ENCODE results near the gene CCDC146. TPM values are rescaled to one million over a fixed set of nuclear protein-coding genes. Genes with fewer than 3 reads are reported as not detected.
"Not testable (repeated sequence)": the region's sequence is repeated elsewhere in the genome, so short reads cannot be mapped to it uniquely, and the experiment has no call there.

The CCDC146 gene
- total and polyA plus RNA-seq, 10 of the 15 experiments (the other 5 are each of a cell fraction or from before 2014, with no cell fraction given) = 0.28 to 5.3 (median 1.3) TPM

DNA sequence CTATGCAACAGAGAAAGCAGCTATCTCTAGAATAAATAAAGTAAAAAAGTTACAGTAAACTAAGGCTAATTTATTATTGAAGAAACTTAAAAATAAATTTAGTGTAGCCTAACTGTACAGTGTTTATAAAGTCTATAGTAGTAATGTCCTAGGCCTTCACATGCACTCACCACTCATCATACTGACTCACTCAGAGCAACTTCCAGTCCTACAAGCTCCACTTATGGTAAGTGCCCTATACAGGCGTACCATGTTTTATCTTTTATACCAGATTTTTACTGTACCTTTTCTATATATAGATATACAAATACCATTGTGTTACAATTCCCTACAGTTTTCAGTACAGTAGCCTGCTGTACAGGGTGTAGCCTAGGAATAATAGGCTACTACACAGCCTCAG is 40.2 kb upstream of the CCDC146 start:
- H2AFZ ChIP-seq (ENCODE audit: control insufficient read depth, low read depth, low read length); CTCF ChIA-PET; in situ Hi-C loops (cut with MboI); SMC1A ChIA-PET (ENCODE audit: uncharacterized antibody, unreplicated experiment); intact Hi-C loops (cut with micrococcal nuclease; ENCODE audit: unreplicated experiment); H3K27me3 ChIP-seq (replicated peaks in 1 of 2; ENCODE audit: control insufficient read depth in 2 of 2, insufficient read depth in 2 of 2, low read length in 1 of 2); H3K9me3 ChIP-seq (replicated peaks; ENCODE audit: control insufficient read depth, insufficient read depth, low read length); H3K4me1 ChIP-seq (ENCODE audit: control insufficient read depth, insufficient read depth, low read length); H3K36me3 ChIP-seq (ENCODE audit: control insufficient read depth in 2 of 2, insufficient read depth in 2 of 2, low read length in 1 of 2); H4K20me1 ChIP-seq (ENCODE audit: control insufficient read depth, insufficient read depth); H3K9ac ChIP-seq (ENCODE audit: control insufficient read depth, insufficient read depth, low read length); BruUV-seq (replicated peaks); H3K79me2 ChIP-seq (ENCODE audit: control insufficient read depth, insufficient read depth, low read length); RAD21 ChIA-PET (ENCODE audit: unreplicated experiment); POLR2A ChIA-PET; H3K4me2 ChIP-seq (ENCODE audit: control insufficient read depth, insufficient read depth); FAIRE-seq; ATAC-seq; H3K27ac ChIP-seq (ENCODE audit: control insufficient read depth, insufficient read depth); H3K4me3 ChIP-seq; DNase-seq (ENCODE audit: low read depth, low spot score): not testable (repeated sequence)
- WGBS (ENCODE audit: insufficient coverage, insufficient replicate concordance, low lambda C conversion rate, missing lambda C conversion rate) = 100% methylated on average over 1 of the region's 1 CpG

DNA sequence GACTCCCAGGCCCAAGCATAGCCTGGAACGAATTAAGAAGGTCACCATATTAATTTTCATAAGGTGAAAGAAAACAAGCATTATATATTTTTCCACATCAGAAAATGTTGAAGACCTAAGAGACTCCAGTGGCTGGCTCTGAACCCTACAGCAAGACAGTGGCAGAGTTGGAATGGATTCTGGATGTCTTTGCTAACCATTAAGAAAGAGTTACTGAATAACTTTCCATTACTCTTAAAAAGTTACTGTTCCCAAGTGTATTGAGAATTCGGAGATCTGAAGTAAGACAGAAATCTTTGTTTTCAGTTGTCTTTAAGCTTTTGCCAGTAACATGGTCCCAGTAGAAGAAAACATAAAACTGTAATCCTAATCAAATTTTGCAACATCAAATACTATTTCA is 30.1 kb upstream of the CCDC146 start:
- ATAC-seq; H3K27me3 ChIP-seq (replicated peaks in 1 of 2; ENCODE audit: control insufficient read depth in 2 of 2, insufficient read depth in 2 of 2, low read length in 1 of 2); H3K4me3 ChIP-seq; H2AFZ ChIP-seq (ENCODE audit: control insufficient read depth, low read depth, low read length); BruUV-seq (replicated peaks); H3K36me3 ChIP-seq (ENCODE audit: control insufficient read depth in 2 of 2, insufficient read depth in 2 of 2, low read length in 1 of 2); CTCF ChIA-PET; in situ Hi-C loops (cut with MboI); SMC1A ChIA-PET (ENCODE audit: uncharacterized antibody, unreplicated experiment); RAD21 ChIA-PET (ENCODE audit: unreplicated experiment); DNase-seq (ENCODE audit: low read depth, low spot score); H3K4me2 ChIP-seq (ENCODE audit: control insufficient read depth, insufficient read depth); H3K4me1 ChIP-seq (ENCODE audit: control insufficient read depth, insufficient read depth, low read length); H3K27ac ChIP-seq (ENCODE audit: control insufficient read depth, insufficient read depth); H3K9me3 ChIP-seq (replicated peaks; ENCODE audit: control insufficient read depth, insufficient read depth, low read length); H3K9ac ChIP-seq (ENCODE audit: control insufficient read depth, insufficient read depth, low read length); FAIRE-seq; POLR2A ChIA-PET; intact Hi-C loops (cut with micrococcal nuclease; ENCODE audit: unreplicated experiment); H3K79me2 ChIP-seq (ENCODE audit: control insufficient read depth, insufficient read depth, low read length); H4K20me1 ChIP-seq (ENCODE audit: control insufficient read depth, insufficient read depth): not testable (repeated sequence)
- 77% methylated on average over 2 of the region's 2 CpGs for WGBS (ENCODE audit: insufficient coverage, insufficient replicate concordance, low lambda C conversion rate, missing lambda C conversion rate)

DNA sequence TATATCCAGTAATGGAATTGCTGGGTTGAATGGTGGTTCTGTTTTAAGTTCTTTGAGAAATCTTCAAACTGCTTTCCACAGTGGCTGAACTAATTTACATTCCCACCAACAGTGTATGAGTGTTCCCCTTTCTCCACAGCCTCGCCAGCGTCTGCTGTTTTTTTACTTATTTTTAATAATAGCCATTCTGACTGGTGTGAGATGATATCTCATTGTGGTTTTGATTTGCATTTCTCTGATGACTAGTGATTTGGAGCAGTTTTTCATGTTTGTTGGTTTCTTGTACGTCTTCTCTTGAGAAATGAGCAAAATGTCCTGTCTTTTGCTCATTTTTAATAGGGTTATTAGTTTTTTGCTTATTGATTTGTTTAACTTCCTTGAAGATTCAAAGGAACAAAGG is 21.9 kb upstream of the CCDC146 start:
- intact Hi-C loops (cut with micrococcal nuclease; ENCODE audit: unreplicated experiment); H3K4me3 ChIP-seq; H3K4me1 ChIP-seq (ENCODE audit: control insufficient read depth, insufficient read depth, low read length); BruUV-seq (replicated peaks); DNase-seq (ENCODE audit: low read depth, low spot score); H3K36me3 ChIP-seq (ENCODE audit: control insufficient read depth in 2 of 2, insufficient read depth in 2 of 2, low read length in 1 of 2); POLR2A ChIA-PET; H3K9ac ChIP-seq (ENCODE audit: control insufficient read depth, insufficient read depth, low read length); H2AFZ ChIP-seq (ENCODE audit: control insufficient read depth, low read depth, low read length); SMC1A ChIA-PET (ENCODE audit: uncharacterized antibody, unreplicated experiment); H3K4me2 ChIP-seq (ENCODE audit: control insufficient read depth, insufficient read depth); H3K27ac ChIP-seq (ENCODE audit: control insufficient read depth, insufficient read depth); H3K9me3 ChIP-seq (replicated peaks; ENCODE audit: control insufficient read depth, insufficient read depth, low read length); H3K27me3 ChIP-seq (replicated peaks in 1 of 2; ENCODE audit: control insufficient read depth in 2 of 2, insufficient read depth in 2 of 2, low read length in 1 of 2); CTCF ChIA-PET; H4K20me1 ChIP-seq (ENCODE audit: control insufficient read depth, insufficient read depth); RAD21 ChIA-PET (ENCODE audit: unreplicated experiment); H3K79me2 ChIP-seq (ENCODE audit: control insufficient read depth, insufficient read depth, low read length); in situ Hi-C loops (cut with MboI): not testable (repeated sequence)
- ATAC-seq = peak; percentile 61
- 95% methylated on average over 3 of the region's 3 CpGs for WGBS (ENCODE audit: insufficient coverage, insufficient replicate concordance, low lambda C conversion rate, missing lambda C conversion rate)
- peak; percentile 66 for FAIRE-seq

DNA sequence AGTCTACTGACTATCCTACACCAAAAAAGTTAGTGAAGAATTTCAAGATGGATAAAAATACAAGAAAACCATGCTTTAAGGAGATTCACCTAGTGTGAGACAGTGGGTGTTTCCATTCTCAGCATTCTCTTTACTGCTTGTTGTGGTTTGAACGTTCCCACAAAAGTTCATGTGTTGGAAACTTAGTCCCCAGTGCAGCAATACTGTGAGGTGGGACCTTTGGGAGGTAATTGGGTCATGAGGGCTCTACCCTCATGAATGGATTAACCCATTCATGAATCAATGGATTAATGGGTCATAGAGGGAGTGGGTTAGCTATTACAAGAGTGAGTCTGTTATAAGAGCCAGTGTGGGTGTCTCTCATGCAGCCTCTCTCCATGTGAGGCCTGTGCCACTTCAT is 21.2 kb upstream of the CCDC146 start:
- BruUV-seq (replicated peaks); FAIRE-seq: not testable (repeated sequence)

More for the DNA sequence above, 21.2 kb upstream of the CCDC146 start:
- H3K9ac ChIP-seq (ENCODE audit: control insufficient read depth, insufficient read depth, low read length); DNase-seq (ENCODE audit: low read depth, low spot score); in situ Hi-C loops (cut with MboI); RAD21 ChIA-PET (ENCODE audit: unreplicated experiment); H3K36me3 ChIP-seq (ENCODE audit: control insufficient read depth in 2 of 2, insufficient read depth in 2 of 2, low read length in 1 of 2); H3K9me3 ChIP-seq (replicated peaks; ENCODE audit: control insufficient read depth, insufficient read depth, low read length); H3K4me3 ChIP-seq; H3K27me3 ChIP-seq (replicated peaks in 1 of 2; ENCODE audit: control insufficient read depth in 2 of 2, insufficient read depth in 2 of 2, low read length in 1 of 2); POLR2A ChIA-PET; ATAC-seq; H3K27ac ChIP-seq (ENCODE audit: control insufficient read depth, insufficient read depth); H3K79me2 ChIP-seq (ENCODE audit: control insufficient read depth, insufficient read depth, low read length); H3K4me2 ChIP-seq (ENCODE audit: control insufficient read depth, insufficient read depth); intact Hi-C loops (cut with micrococcal nuclease; ENCODE audit: unreplicated experiment); CTCF ChIA-PET; H4K20me1 ChIP-seq (ENCODE audit: control insufficient read depth, insufficient read depth); H2AFZ ChIP-seq (ENCODE audit: control insufficient read depth, low read depth, low read length); H3K4me1 ChIP-seq (ENCODE audit: control insufficient read depth, insufficient read depth, low read length); SMC1A ChIA-PET (ENCODE audit: uncharacterized antibody, unreplicated experiment): not testable (repeated sequence)
- WGBS (ENCODE audit: insufficient coverage, insufficient replicate concordance, low lambda C conversion rate, missing lambda C conversion rate) = 61% methylated on average over 1 of the region's 1 CpG

Measured in GM12878 (cell line).